ENCODE data around the gene CD63.

The CD63 gene

GRCh38 chr12:55686366-55687010, 42.3 kb downstream of the CD63 start:
- DNase-seq (ENCODE audit: low spot score) = no peak

- DNase-seq (ENCODE audit: low spot score) = no peak
Observed at GRCh38 chr12:55685671-55686070, 43.1 kb downstream of the CD63 start.

- DNase-seq (ENCODE audit: low spot score) = no peak
Observed at GRCh38 chr12:55684761-55685370, 43.9 kb downstream of the CD63 start.

- DNase-seq (ENCODE audit: low spot score) = no peak
Observed at GRCh38 chr12:55683676-55684075, 45.1 kb downstream of the CD63 start.

- DNase-seq (ENCODE audit: low spot score) = no peak
Observed at GRCh38 chr12:55682087-55682796, 46.6 kb downstream of the CD63 start.

GRCh38 chr12:55681142-55682077, 47.4 kb downstream of the CD63 start:
- DNase-seq (ENCODE audit: low spot score) = no peak

- no peak for DNase-seq (ENCODE audit: low spot score)
Observed at GRCh38 chr12:55679691-55680090, 49.1 kb downstream of the CD63 start.

- no peak for DNase-seq (ENCODE audit: low spot score)
Observed at GRCh38 chr12:55676707-55677106, 52.1 kb downstream of the CD63 start.

- no peak for DNase-seq (ENCODE audit: low spot score)
Observed at GRCh38 chr12:55675666-55676065, 53.1 kb downstream of the CD63 start.

Measured in putamen (tissue), 1 donor.